Neuron (in vitro differentiated cells): Measurements from ENCODE around the gene STAT3.

Source experiments
- H2AFZ ChIP-seq: one replicate; pipeline ENCODE4 v1.6.1; 2013; ENCODE audit warnings: low read depth, mild to moderate bottlenecking, inconsistent platforms, low read length, moderate library complexity
- H3K27me3 ChIP-seq: one replicate; pipeline ENCODE4 v1.6.1; 2013; ENCODE audit warnings: low read length; ENCODE audit not compliant: insufficient read depth
- H3K36me3 ChIP-seq: one replicate; pipeline ENCODE4 v1.6.1; 2013; ENCODE audit warnings: low read length; ENCODE audit not compliant: insufficient read depth
- H3K4me1 ChIP-seq: one replicate; pipeline ENCODE4 v1.6.1; 2013; ENCODE audit warnings: low read length; ENCODE audit not compliant: insufficient read depth
- H3K4me3 ChIP-seq: 2 replicates; pipeline ENCODE4 v1.5.1; 2013; ENCODE audit warnings: mild to moderate bottlenecking, low read length, moderate library complexity
- H3K9me3 ChIP-seq: one replicate; pipeline ENCODE4 v1.6.1; 2013; ENCODE audit warnings: low read length

STAT3 gene

DNA sequence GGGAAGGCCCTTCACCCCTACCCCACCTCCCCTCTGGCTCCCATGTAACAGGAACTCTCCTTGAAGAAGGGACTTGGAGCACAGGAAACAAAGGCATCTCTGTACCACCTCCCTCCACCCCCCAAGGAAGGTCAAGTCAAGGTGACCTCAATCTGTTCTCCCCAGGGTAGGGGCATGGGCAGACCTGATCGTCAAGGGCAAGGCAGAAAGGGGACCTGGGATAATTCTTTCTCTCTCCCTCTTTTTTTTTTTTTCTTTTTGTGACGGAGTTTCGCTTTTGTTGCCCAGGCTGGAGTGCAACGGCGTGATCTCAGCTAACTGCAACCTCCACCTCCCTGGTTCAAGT, 104.2 kb downstream of the STAT3 start:
- H3K4me3 ChIP-seq = no peak overlapping the region
- H3K36me3 ChIP-seq = no peaks in the 10 kb centered on the region
- H3K27me3 ChIP-seq = peaks cover 16% of the 10 kb centered on the region
- peaks cover 16% of the 10 kb centered on the region for H3K4me1 ChIP-seq
- no peak overlapping the region for H2AFZ ChIP-seq
- no peaks in the 10 kb centered on the region for H3K9me3 ChIP-seq

DNA sequence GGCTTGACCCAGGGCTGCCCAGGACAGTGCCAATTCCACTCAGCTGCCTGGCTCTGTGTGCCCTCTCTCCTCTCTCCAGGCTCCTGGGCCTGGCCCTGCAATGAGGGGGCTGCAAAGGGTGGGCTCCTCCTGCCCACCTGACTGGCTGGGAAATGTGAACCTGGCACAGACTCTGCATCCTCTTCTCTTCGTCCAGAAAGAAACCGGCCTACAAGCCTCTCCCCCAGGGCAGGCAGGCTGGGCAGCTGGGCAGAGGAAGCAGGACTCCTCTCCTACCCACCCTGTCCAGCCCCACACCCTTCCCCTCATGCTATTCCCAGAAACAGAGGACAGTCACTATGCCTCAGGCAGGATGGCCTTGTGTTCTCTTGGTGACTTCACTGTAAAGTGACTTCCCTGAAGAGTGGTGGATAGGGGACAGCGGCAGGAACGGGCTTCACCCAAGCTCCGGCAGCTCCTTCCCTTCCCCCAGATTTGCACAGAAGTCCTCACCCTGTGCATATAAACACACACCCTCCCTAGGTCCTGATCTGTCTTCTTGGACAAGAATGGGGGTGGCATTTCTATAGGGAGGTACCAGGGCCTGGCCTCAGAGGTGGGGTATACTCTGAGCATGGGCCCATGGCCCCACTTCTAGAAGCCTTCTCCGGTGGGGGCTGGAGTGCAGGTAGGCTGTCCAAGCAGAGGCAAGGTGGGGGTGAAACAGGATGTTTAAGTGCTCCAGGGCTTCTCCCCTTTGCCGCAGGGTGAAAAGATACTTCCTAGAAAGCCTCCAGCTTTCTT, 104.8 kb downstream of the STAT3 start:
- Histone ChIP-seq H3K9me3 (no peaks in the 10 kb centered on the region), H3K4me1 (peaks cover 16% of the 10 kb centered on the region), H3K27me3 (peaks cover 10% of the 10 kb centered on the region), H3K4me3 (no peak overlapping the region), H3K36me3 (no peaks in the 10 kb centered on the region), H2AFZ (no peak overlapping the region)

DNA sequence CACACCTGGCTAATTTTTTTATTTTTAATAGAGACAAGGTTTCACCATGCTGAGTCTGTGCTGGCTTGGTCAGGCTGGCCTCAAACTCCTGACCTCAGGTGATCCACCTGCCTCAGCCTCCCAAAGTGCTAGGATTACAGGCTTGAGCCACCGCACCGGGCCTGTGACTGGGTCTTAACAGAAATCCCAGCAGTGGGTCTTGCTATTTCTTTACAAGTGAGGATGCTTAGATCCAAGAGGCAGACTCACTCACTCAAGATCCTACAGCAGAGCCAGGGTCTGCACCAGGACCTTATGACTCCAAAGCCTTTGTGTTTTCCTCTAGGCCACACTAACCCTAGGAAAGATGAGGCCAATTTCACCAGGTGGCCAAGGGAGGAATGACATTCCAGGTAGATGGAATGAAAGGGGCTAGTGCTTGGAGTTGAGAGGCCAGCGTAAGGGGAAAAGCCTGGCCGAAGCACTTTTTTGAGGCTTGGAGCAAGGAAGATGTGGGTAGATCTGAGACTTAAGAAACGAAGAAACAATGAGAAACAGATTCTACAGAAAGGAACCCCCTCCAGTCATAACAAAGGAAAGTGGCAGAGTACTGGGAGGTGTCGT, 105.7 kb downstream of the STAT3 start:
- peaks cover 16% of the 10 kb centered on the region for H3K4me1 ChIP-seq
- no peaks in the 10 kb centered on the region for H3K36me3 ChIP-seq
- H3K27me3 ChIP-seq = peaks cover 6% of the 10 kb centered on the region
- no peaks in the 10 kb centered on the region for H3K9me3 ChIP-seq
- no peak overlapping the region for H2AFZ ChIP-seq
- H3K4me3 ChIP-seq = no peak overlapping the region

DNA sequence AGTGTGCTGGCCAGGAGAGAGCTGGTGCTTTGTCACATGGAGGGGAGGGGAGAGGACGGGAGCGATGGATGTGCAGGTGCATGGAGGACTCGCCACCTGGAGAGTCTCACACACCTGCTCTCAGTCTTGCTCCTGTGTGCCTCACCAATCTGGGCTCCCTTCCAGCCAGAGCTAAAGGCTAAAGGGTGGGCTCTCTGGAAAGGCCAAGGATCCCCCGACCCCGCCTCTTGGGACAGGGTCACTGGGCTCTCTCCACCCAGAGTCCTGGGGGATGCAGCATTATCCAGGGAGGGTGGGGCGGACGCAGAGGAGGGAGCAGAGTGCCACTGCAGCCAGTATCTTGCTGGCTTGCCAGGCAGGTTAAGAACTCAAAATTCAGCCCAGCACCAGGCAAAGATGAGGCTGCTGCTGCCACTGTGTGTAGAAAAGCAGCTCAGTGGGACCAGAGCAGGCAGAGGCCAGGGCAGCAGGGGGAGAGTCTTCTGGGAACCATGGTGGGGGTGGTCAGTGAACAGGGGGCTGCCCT, 106.6 kb downstream of the STAT3 start:
- Histone ChIP-seq H3K4me3 (no peak overlapping the region), H3K27me3 (no peaks in the 10 kb centered on the region), H3K4me1 (peaks cover 21% of the 10 kb centered on the region), H3K9me3 (no peaks in the 10 kb centered on the region), H2AFZ (no peak overlapping the region), H3K36me3 (no peaks in the 10 kb centered on the region)

DNA sequence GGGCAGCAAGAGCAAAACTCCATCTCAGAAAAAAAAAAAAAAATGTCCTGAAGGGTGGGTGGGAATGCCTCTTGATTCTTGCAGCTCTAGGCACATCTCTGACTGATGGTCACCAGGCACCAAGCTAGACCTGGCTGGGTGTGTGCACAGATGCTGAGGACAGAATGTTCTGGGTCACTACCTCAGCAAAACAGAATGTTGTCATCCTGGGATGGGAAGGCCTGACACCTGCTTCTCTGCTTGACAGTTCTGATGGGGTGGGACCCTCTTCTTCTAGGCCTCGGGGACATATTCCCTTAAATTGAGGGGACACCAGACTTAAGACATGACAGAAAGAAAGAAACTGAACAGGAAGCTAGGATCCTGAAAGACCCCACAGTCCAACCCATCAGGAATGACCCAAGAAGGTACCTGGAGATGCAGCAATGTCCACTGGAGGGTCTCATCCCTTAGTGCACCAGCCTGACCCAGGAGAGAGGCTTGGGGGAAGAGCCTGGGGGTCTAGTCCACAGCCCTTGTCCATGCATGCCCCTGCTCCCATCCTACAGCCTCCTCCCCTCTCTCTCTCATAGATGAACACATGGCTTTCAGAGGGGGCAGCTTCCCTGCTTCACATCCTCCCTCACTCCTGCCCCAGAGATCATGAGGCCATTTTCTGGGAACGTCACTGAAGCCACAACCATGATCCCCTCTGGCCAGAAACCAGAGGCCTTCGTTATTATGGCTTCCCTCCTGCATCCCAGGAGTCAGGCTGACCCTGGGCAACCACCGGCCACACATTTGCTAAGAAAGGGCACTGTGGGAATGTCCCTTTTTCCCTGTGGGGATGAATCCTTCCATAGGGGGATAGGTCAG, 108.2 kb downstream of the STAT3 start:
- Histone ChIP-seq H3K9me3 (no peaks in the 10 kb centered on the region), H3K36me3 (no peaks in the 10 kb centered on the region), H2AFZ (no peak overlapping the region), H3K4me1 (peaks cover 22% of the 10 kb centered on the region), H3K27me3 (no peaks in the 10 kb centered on the region), H3K4me3 (no peak overlapping the region)

DNA sequence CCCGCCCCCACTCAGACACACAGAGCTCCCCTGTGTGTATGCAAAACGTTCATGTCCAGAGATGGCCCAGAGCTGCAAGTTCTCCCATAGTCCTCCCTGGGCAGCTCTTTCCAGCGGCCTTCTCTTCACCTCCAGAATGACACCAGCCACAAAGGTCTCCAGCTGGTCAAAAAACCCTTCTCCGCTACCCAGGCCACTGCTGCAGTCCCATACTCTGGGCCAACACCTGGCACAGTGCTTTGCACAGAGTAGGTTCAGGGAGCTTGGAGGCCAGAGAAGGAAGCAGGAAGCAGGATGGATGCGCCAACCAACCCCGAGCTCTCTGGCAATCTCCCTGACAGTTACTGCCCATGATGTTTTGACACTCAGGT, 110.9 kb downstream of the STAT3 start:
- Histone ChIP-seq H2AFZ (peak overlapping the region; percentile 95), H3K4me1 (peaks cover 38% of the 10 kb centered on the region), H3K27me3 (no peaks in the 10 kb centered on the region), H3K9me3 (no peaks in the 10 kb centered on the region), H3K36me3 (no peaks in the 10 kb centered on the region), H3K4me3 (peak overlapping the region; percentile 93)

DNA sequence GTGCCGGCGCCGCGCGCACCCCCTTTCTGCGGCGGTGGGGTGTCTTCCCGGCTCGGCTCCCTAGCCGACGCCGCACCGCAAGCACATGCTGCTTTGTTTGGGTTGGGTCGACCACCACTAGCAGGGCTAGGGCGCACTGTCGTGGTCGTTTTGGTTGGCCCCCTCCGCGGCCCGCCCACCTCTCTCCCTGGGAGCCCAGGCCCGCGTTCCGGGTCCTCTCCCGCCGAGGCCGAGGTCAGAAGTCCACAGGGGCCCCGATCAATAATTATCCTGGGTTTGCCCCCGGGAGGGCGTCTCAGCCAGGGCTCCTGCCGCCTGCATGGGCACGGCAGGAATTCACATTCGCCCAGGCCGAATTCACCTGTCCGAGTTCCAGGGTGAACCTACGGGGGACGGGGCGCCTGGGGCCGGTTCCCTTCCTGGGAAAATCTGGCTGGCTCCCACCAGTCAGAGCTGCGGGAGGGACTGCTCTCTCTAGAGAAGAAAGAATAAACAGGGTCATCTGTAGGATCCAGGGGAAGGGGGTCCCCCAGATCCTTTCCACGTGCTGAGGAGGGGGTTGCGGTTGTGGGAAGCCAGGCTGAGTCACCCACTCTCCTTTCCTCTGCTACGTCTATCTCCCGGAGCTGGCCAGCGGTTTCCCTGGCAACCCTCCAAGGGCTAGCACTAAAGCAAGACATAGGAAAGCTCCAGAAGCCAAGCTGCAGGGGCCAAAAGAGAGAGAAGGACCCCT, 111.5 kb downstream of the STAT3 start:
- Histone ChIP-seq H3K4me3 (peak overlapping the region; percentile 93), H3K4me1 (peaks cover 40% of the 10 kb centered on the region)

DNA sequence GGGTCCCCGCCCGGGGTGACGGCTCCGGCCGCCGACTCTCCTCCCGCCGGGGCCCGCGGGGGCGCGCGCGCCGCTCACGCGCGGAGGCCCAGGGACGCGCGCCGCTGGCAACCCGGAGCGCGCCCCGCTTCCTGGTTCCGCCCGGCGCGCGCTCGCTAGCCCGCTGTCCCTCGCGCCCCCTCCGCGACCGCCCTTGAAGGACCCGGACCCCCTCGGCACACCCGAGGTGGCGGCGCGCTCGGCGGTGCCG, 112.0 kb downstream of the STAT3 start, which contains the start of gene STAT5B:
Gene STAT5B, minus strand, starts transcription at position 33 of the 250 bp plus-strand sequence. CDS start 44,264 bp downstream, outside the sequence.
- Histone ChIP-seq H3K36me3 (no peaks in the 10 kb centered on the region), H3K4me3 (peak within 1 kb of the TSS; percentile 93), H3K4me1 (peaks cover 35% of the 10 kb centered on the region), H3K27me3 (no peaks in the 10 kb centered on the region), H3K9me3 (no peaks in the 10 kb centered on the region), H2AFZ (peak within 1 kb of the TSS; percentile 95)

More for the DNA sequence above, 111.5 kb downstream of the STAT3 start:
- Histone ChIP-seq H3K9me3 (no peaks in the 10 kb centered on the region), H3K36me3 (no peaks in the 10 kb centered on the region), H2AFZ (peak overlapping the region; percentile 95), H3K27me3 (no peaks in the 10 kb centered on the region)

DNA sequence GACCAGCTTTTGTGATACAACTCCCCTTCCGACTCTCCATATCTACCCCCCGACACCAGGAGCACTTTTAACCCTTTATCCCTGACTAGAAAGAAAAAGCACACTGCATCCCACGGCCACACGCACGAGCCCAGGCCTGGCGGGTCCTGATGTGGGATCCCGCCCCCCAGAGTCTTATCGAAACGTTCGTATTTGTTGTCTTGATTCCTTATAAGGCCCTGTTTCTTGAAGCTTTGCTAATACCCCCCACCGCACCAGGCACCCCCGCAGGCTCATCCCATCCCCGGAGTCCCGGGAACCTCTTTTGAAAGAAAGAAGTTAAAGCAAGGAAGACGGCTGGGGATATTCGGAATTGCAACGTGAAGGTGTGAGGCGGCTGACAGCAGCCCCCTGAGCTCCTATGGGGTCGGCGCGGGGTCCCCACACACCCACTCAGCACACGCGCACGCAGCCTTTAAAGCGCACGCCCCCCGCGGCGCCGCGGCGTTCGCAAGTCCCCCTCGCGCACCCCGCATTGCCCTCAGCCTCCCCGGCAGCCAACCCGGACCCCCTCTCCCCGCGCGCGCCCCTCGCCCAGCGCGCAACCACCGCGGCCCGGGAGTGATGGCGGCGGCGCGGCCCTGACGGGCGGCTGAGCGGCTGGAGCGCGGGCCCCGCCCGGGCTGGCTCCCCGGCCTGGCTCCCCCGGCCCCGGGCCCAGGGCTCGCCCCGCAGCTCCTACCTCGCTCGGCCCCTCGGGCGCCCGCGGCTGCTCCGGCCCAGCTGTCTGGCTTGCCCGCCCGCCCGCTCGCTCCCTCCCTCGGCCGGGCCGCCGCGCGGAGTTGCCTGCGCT, 112.5 kb downstream of the STAT3 start:
- H3K4me3 ChIP-seq = peak overlapping the region; percentile 93
- H3K4me1 ChIP-seq = peaks cover 35% of the 10 kb centered on the region
- H2AFZ ChIP-seq = peak overlapping the region; percentile 95
- H3K36me3 ChIP-seq = no peaks in the 10 kb centered on the region
- H3K27me3 ChIP-seq = no peaks in the 10 kb centered on the region
- no peaks in the 10 kb centered on the region for H3K9me3 ChIP-seq

DNA sequence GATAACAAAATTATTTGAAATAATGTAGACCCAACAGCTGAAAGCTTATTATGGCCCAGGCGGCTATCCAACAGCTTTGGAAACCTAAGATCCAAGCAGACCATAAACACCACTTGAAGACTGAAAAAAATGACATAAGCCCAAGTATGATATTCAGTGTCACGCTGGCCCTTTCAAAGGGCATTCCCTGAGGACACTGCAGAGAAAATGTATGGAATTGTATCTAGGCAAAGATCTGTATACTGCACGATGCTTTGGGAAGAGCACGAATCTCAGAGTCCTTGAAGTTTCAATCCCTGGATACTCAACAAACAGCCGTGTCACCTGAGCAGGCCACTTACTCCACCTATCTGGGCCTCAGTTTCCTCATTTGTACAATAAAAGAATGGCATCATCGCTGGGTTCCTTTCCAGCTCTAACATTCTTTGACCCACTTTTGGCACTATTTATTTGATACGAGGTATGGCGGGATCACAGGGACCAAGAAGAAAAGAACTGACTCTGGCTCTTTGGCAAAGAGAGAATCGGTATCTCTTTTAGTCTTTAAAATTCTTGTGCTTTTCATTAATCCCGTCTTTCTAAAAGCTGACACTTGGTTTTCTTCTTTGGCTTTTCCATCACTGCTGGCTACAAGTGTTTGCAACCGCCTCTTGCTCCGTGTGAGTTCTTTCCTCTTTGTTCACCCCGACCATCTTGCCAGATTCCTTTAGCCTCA, 113.3 kb downstream of the STAT3 start:
- H3K36me3 ChIP-seq = no peaks in the 10 kb centered on the region
- H3K9me3 ChIP-seq = no peaks in the 10 kb centered on the region
- peak overlapping the region; percentile 93 for H3K4me3 ChIP-seq
- peaks cover 35% of the 10 kb centered on the region for H3K4me1 ChIP-seq
- peak overlapping the region; percentile 95 for H2AFZ ChIP-seq
- H3K27me3 ChIP-seq = no peaks in the 10 kb centered on the region

DNA sequence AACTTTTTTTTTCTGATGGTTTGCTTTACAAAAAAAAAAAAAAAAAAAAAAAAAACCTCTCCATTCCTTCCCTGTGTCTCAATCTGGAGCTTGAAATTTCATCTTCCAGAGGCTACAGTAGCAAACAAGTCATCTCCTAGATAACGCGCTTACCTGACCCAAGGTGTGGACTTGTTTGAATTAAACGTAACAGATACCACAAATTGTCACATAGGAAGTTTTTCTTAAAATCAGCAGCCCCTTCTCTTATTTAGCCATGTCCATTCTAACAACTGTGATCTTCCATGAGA, 114.0 kb downstream of the STAT3 start:
- Histone ChIP-seq H3K9me3 (no peaks in the 10 kb centered on the region), H3K4me3 (peak overlapping the region; percentile 93)

More for the DNA sequence above, 114.0 kb downstream of the STAT3 start:
- no peaks in the 10 kb centered on the region for H3K27me3 ChIP-seq
- peaks cover 35% of the 10 kb centered on the region for H3K4me1 ChIP-seq
- H3K36me3 ChIP-seq = no peaks in the 10 kb centered on the region
- no peak overlapping the region for H2AFZ ChIP-seq
